Upper lobe of left lung (tissue), 6 donors: ENCODE results near the gene NOL3. TPM values are rescaled to one million over a fixed set of nuclear protein-coding genes. Genes with fewer than 3 reads are reported as not detected.

ENCODE experiments used
- ATAC-seq, 2 donors: fragments of 200-7000 bp; cut with Tn5 transposase; one replicate each; pipeline ENCODE4 v1.9.1; 2022; ENCODE audit warnings: mild to moderate bottlenecking in 2 of 2, moderate library complexity in 2 of 2; ENCODE audit not compliant: low FRiP score in 2 of 2
- DNase-seq, 2 donors: peaks; one replicate each; pipeline ENCODE4 v3.0.0-alpha.2; 2019 to 2020
- H3K27ac ChIP-seq, 4 donors: fragments of 200-600 bp; sonication (generic); one replicate each; pipeline ENCODE4 v1.5.1; 2016 to 2019
- H3K27me3 ChIP-seq, 4 donors: fragments of 200-600 bp; sonication (generic); one replicate each; pipeline ENCODE4 v1.5.1; 2017 to 2019
- H3K36me3 ChIP-seq, 4 donors: fragments of 200-600 bp; sonication (generic); one replicate each; pipeline ENCODE4 v1.5.1; 2016 to 2019
- H3K4me1 ChIP-seq, 4 donors: fragments of 200-600 bp; sonication (generic); one replicate each; pipeline ENCODE4 v1.5.1; 2018 to 2019
- H3K4me3 ChIP-seq, 4 donors: fragments of 200-600 bp; sonication (generic); one replicate each; pipeline ENCODE4 v1.5.1; 2017 to 2019; ENCODE audit warnings: mild to moderate bottlenecking in 2 of 4, moderate library complexity in 1 of 4
- H3K9me3 ChIP-seq, 4 donors: fragments of 200-600 bp; sonication (generic); one replicate each; pipeline ENCODE4 v1.5.1; 2018 to 2019
- EP300 ChIP-seq, 4 donors: sonication (generic); formaldehyde crosslinking; IDR thresholded peaks; one replicate each; pipeline ENCODE4 v1.5.1; 2017; ENCODE audit warnings: antibody characterized with exemption in 4 of 4, control low read depth in 2 of 4
- POLR2A ChIP-seq, 4 donors: fragments of 450-650 bp; IDR thresholded peaks; one replicate each; pipeline ENCODE4 v1.5.1; 2016 to 2017; ENCODE audit warnings: antibody characterized with exemption in 4 of 4, mild to moderate bottlenecking in 2 of 4
- POLR2AphosphoS5 ChIP-seq, 2 donors: sonication (generic); formaldehyde crosslinking; IDR thresholded peaks; one replicate each; pipeline ENCODE4 v1.5.1; 2017; ENCODE audit warnings: antibody characterized with exemption in 2 of 2
- WGBS, 2 donors: methylation state at CpG; one replicate each; pipeline ENCODE4 v1.1.5; 2017 to 2018; 5-methylcytosine and 5-hydroxymethylcytosine counted together
- total RNA-seq, 6 donors: library from RNA; depleted of rRNA in 4 of 6; stranded (reverse); fragments of >200 nt in 4 of 6; gene quantifications; one replicate each; pipeline versions ENCODE4 v1.1.0 to v1.2.1, GENCODE V29; 2016 to 2021
- TF ChIP-seq, protein P1 (sequence below), 6 experiments: fragments of 450-650 bp in 4 of 6; fragments of 200-600 bp in 2 of 6; sonication (generic) in 2 of 6; IDR thresholded peaks; one replicate each; pipeline ENCODE4 v1.5.1; 2016 to 2019; ENCODE audit warnings: antibody characterized with exemption in 6 of 6
- donor health status: DM: no; HTN: no; CAD: no; lungs with moderate emphysema.
- donor health status: DM: no; HTN: yes; CAD: no; lungs with severe emphysema.

The NOL3 gene
- total RNA-seq, 6 donors from 2014 or later = 36.5 to 135 (median 58.0) TPM

DNA sequence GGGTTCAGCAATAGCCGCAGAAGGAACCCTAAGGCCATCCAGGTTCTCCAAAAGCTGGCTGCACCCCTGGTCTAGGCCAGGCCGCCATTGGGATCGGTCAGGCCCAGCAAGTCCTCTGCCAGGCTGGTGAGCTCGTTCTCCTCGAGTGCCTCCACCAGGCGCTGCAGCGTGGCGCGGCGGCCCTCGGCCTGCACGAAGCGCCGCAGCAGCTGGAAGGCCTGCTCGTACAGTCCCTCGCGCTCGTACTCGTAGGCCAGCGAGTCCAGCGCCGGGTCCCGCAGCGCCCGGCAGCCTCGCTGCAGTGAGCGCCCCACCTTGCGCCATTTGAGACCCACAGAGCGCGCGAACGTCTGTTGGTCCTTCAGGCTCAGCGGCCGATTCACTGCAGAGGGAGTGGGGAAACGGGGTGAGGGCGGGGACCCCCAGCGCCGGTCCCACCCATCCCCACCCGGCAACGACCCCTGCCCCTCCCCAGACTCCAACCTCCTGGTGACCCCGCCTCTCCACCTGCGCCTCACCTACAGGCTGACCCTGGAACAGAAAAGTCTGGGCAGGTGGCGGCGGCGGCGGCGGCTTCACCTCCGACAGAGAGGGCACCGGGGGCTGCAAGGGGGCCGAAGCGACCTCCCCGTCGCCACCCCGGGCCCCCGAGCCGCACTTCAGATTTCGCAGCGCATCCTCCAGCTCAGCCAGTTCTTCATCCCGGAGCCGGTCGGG, 15.6 kb upstream of the NOL3 start:
- Histone ChIP-seq H3K4me3 (peak overlapping the region in 1 of 4 donors; percentile 33), H3K9me3 (no peaks in the 10 kb centered on the region), H3K27me3 (peaks cover 0 to 4% (median 0%) of the 10 kb centered on the region in 4 donors), H3K27ac (no peak overlapping the region), H3K4me1 (peaks cover 35 to 56% (median 39%) of the 10 kb centered on the region in 4 donors), H3K36me3 (no peaks in the 10 kb centered on the region)
- WGBS, 2 donors = 47 to 69% methylated on average over 9 to 59 of the region's 61 CpGs
- no peak for ATAC-seq
- DNase-seq = peak in 1 of 2 donors; percentile 79
- TF ChIP-seq POLR2A (IDR thresholded peaks at IDR 0.05) = no peak

DNA sequence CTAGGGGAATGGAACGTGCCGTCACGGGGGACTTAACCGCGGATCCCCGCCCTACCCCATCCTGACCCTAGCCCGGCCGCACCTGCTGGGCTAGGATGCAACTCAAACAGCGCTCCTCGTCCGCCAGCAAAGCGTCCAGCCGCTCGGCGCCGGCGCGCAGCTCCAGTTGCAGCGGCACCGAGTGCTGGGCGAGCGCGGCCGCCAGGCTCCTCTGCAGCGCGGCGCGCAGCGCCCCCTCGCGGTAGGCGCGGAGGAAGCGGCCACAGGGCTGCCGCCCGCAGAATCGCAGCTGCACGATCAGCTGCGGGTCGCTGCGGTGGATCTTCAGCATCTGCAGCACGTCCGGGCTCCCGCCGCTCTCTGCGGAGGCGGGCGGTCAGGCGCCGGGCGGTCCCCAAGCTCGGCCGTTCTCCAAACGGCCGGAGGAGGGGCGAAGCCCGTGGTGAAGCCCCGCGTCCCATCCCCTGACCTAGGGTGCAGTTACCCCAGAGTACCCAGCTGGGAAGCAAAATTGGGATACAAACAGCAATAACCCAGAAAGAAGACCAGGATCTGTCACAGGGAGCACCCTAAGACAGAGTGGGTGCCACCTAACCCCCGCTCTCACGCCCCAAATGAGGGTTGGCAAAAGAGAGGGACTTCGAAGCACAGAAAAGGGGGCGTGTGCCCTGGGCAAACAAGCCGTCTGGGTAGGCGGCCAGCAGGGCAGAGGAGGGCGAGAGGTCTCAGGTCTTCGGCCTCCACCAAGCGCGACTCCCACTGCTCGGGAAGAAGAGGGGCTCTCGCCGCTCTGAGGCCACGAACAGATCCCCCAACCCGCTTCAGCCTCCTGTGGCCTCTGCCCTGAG, 14.8 kb upstream of the NOL3 start:
- peak overlapping the region in 1 of 4 donors; percentile 33 for H3K4me3 ChIP-seq
- ATAC-seq = peak; percentile 68 to 74
- DNase-seq = peak; percentile 79 to 98

DNA sequence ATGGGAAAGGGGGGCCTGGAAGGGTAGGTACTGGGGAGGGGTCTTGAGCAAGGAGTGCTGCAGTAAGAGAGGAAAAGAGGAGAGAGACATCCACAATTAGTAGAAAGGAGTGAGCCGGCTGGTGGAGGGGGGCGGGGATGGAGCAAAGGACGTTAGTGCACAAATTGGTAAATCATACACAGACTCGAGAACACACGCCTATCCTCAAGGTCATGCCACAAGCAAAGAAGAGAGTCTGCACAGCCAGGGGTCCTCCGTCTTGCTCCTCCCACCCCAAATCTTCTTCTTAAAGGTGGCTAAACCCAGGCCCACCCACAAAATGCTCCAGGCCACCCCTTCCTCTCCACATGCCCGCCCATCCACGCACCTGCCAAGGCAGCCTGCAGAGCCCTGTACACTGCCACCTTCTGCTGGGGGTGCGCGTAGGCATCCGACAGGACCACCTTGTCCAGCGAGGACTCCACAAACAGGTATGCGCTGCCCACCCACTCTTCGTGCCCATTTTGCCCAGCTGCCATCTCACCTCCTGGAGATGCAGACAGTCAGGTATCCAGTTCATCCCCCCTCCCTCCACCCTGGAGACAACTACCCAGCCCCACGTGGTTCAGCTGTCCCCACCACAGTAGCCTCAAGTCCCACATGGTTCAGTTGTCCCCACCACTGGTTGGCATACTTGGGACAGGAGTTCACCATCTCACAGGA, 14.0 kb upstream of the NOL3 start:
- Histone ChIP-seq H3K4me3 (no peak overlapping the region), H3K27ac (no peak overlapping the region), H3K27me3 (no peaks in the 10 kb centered on the region), H3K9me3 (no peaks in the 10 kb centered on the region), H3K4me1 (peaks cover 28 to 53% (median 37%) of the 10 kb centered on the region in 4 donors), H3K36me3 (no peaks in the 10 kb centered on the region)
- TF ChIP-seq POLR2AphosphoS5 (IDR thresholded peaks at IDR 0.05) (no peak), POLR2A (IDR thresholded peaks at IDR 0.05) (no peak), EP300 (IDR thresholded peaks at IDR 0.05) (no peak)
- TF ChIP-seq, protein P1, sequence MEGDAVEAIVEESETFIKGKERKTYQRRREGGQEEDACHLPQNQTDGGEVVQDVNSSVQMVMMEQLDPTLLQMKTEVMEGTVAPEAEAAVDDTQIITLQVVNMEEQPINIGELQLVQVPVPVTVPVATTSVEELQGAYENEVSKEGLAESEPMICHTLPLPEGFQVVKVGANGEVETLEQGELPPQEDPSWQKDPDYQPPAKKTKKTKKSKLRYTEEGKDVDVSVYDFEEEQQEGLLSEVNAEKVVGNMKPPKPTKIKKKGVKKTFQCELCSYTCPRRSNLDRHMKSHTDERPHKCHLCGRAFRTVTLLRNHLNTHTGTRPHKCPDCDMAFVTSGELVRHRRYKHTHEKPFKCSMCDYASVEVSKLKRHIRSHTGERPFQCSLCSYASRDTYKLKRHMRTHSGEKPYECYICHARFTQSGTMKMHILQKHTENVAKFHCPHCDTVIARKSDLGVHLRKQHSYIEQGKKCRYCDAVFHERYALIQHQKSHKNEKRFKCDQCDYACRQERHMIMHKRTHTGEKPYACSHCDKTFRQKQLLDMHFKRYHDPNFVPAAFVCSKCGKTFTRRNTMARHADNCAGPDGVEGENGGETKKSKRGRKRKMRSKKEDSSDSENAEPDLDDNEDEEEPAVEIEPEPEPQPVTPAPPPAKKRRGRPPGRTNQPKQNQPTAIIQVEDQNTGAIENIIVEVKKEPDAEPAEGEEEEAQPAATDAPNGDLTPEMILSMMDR (IDR thresholded peaks at IDR 0.05) = no peak
- WGBS, 2 donors = 68 to 79% methylated on average over 15 of the region's 15 CpGs
- no peak for DNase-seq
- no peak for ATAC-seq

More for the DNA sequence above, 14.8 kb upstream of the NOL3 start:
- Histone ChIP-seq H3K9me3 (no peaks in the 10 kb centered on the region), H3K27ac (no peak overlapping the region), H3K27me3 (no peaks in the 10 kb centered on the region), H3K36me3 (no peaks in the 10 kb centered on the region), H3K4me1 (peaks cover 32 to 55% (median 36%) of the 10 kb centered on the region in 4 donors)
- WGBS, 2 donors = 15 to 22% methylated on average over 47 to 69 of the region's 74 CpGs
- TF ChIP-seq, protein P1 (IDR thresholded peaks at IDR 0.05) = peak; percentile 98 to 100 (median 99)
- TF ChIP-seq POLR2A (IDR thresholded peaks at IDR 0.05) = no peak

DNA sequence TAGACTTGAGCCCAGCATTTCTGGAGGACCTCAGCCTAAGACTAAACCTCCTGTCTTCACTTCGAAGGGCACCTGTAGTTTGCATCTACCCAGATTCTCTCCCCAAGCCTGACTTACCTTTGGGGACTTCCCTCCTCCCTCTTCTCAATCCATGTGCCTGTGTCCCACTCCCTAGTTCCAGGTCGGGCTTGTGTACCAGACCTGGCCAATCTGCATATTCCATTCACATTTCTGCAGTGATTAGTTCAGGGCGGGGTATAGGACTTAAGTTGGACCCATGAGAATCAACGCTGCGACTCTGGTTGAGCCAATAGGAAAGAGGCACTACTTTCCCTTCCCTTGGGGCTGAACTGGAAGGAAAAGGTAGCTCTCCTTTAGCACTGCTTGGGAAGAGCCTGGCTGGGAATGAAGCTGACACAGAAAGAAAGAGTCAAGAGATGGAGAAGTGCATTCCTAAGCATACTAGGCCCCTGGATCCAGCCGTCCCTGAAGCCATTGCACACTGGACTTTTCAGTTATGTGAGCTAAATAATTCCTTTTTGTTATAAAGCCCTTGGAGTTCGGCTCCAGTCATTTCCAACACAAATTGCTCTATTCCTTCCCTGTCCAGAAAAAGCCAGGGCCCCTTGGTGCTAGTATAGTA, 13.1 kb upstream of the NOL3 start:
- Histone ChIP-seq H3K27ac (no peak overlapping the region), H3K4me1 (peaks cover 36 to 59% (median 43%) of the 10 kb centered on the region in 4 donors), H3K36me3 (no peaks in the 10 kb centered on the region), H3K4me3 (no peak overlapping the region), H3K27me3 (no peaks in the 10 kb centered on the region), H3K9me3 (no peaks in the 10 kb centered on the region)
- TF ChIP-seq EP300 (IDR thresholded peaks at IDR 0.05) = no peak
- TF ChIP-seq, protein P1 (IDR thresholded peaks at IDR 0.05) = no peak
- TF ChIP-seq POLR2AphosphoS5 (IDR thresholded peaks at IDR 0.05) = no peak
- TF ChIP-seq POLR2A (IDR thresholded peaks at IDR 0.05) = no peak
- DNase-seq (no peak), ATAC-seq (no peak)
- 82 to 83% methylated on average over 6 to 7 of the region's 7 CpGs for WGBS, 2 donors
